Kidney epithelial cell (primary cell): ENCODE measurements around the gene RAD51B. TPM values are rescaled to one million over a fixed set of nuclear protein-coding genes. Genes with fewer than 3 reads are reported as not detected.

Source experiments
- DNase-seq: peaks from one replicate; pipeline ENCODE4 v3.0.0-alpha.2; 2010; ENCODE audit warnings: low read depth
- H3K27me3 ChIP-seq: 2 replicates; pipeline ENCODE4 v1.6.0; 2011; ENCODE audit warnings: low read length; ENCODE audit not compliant: control insufficient read depth, insufficient read depth
- H3K36me3 ChIP-seq: 2 replicates; pipeline ENCODE4 v1.5.1; 2011; ENCODE audit warnings: low read length; ENCODE audit not compliant: control insufficient read depth, insufficient read depth
- H3K4me3 ChIP-seq: 2 replicates; pipeline ENCODE4 v1.5.1; 2011; ENCODE audit warnings: low read depth, mild to moderate bottlenecking, control low read depth, low read length
- CTCF ChIP-seq: IDR thresholded peaks from 2 replicates; pipeline ENCODE4 v1.5.1; 2011; ENCODE audit warnings: mild to moderate bottlenecking, moderate library complexity, low read length, control low read depth, inconsistent platforms; ENCODE audit not compliant: insufficient read depth, poor library complexity, severe bottlenecking
- total RNA-seq: library from RNA; depleted of rRNA; stranded (reverse); fragments of >200 nt; gene quantifications from 2 replicates; pipeline ENCODE4 v1.2.3, GENCODE V29; 2015

RAD51B gene
- total RNA-seq, 1 donor from 2014 or later = 9.5 TPM

GRCh38 chr14:68266998-68267397, 447.4 kb downstream of the RAD51B start:
- Histone ChIP-seq H3K27me3 (no peaks in the 10 kb centered on the region), H3K36me3 (no peaks in the 10 kb centered on the region), H3K4me3 (no peak overlapping the region)
- no peak for TF ChIP-seq CTCF
- DNase-seq = no peak

- DNase-seq = no peak
- TF ChIP-seq CTCF = no peak
- no peak overlapping the region for H3K4me3 ChIP-seq
- no peaks in the 10 kb centered on the region for H3K36me3 ChIP-seq
- no peaks in the 10 kb centered on the region for H3K27me3 ChIP-seq
These were observed 448.6 kb downstream of the RAD51B start for GRCh38 chr14:68268197-68268596.

- H3K4me3 ChIP-seq = no peak overlapping the region
- DNase-seq = no peak
- no peak for TF ChIP-seq CTCF
These were observed 449.1 kb downstream of the RAD51B start for GRCh38 chr14:68268719-68269118.

GRCh38 chr14:68269136-68269927, 449.8 kb downstream of the RAD51B start:
- Histone ChIP-seq H3K4me3 (no peak overlapping the region), H3K36me3 (no peaks in the 10 kb centered on the region), H3K27me3 (no peaks in the 10 kb centered on the region)
- no peak for TF ChIP-seq CTCF
- no peak for DNase-seq

More at GRCh38 chr14:68268719-68269118, 449.1 kb downstream of the RAD51B start:
- Histone ChIP-seq H3K27me3 (no peaks in the 10 kb centered on the region), H3K36me3 (no peaks in the 10 kb centered on the region)

- TF ChIP-seq CTCF = no peak
- no peaks in the 10 kb centered on the region for H3K27me3 ChIP-seq
- DNase-seq = no peak
- H3K36me3 ChIP-seq = no peaks in the 10 kb centered on the region
- no peak overlapping the region for H3K4me3 ChIP-seq
These were observed 450.8 kb downstream of the RAD51B start for GRCh38 chr14:68270342-68270741.
